GM18526 (cell line): Measurements from ENCODE around the gene CFAP54.

Experiments used
- POLR2A ChIP-seq: IDR thresholded peaks from 3 replicates; pipeline ENCODE4 v1.6.1; 2011; ENCODE audit not compliant: insufficient read length; ENCODE audit errors: extremely low read depth

Gene CFAP54, protein sequence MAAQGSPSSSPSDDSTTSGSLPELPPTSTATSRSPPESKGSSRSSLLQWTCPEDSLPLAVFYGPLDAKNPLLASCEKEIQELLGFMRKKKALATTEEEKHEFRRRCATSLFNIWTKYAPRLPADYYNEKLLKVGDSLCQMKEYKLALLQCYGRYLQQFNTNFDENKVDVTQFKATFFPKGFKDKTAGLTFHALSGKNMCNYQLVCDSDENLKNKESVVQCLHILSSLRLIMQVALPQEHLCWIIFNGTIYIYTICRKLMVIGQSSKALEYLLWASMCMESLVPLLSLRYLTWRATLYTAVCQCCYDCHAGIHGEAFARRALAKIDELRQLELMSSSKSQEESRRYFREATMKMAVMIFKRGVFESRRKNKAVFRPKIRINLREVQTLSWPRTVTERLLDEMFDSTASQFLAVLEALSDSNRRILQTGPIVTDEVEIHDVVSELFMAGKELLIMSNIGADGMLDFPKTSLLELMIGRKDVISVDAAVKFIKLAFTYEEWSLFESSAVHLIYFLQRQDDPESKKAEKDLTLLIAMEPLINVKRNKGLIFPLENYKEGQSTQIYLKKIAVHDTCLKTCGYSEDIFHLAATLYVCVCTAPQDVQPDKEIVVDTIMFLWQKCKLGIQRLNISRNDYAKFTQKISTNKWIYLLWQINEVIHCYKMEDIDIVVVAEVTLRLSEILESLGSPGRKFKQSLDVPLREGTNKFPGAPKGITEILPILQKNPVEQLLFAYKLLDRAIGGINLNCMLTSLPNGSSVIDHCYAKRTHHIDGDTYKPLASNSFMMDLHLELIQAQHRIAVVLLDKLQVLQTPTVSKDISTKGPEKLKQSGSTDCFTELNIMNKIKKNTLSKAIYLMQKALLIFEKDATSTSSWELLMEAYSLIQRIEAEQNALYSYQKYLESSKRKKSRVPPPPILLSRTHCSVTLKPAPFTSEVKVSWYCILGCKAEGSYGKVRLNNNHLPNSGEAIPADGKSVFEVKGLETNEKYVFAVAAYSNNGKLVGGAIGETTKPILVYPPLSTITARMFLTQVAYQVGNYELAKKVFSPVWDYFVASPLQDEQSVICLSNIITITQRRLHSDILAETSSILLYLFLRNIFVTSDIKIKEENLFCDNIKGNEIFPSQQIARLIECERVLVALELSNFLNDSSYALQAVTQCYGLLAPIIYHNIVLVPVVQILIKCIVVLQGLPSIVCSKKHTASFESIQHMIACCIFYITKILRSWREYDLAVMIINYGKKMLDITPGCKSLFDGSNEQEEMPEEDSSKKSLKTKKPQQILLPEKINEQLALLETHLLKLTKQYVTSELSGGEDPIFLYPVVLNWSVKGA (N-terminal part only)

DNA sequence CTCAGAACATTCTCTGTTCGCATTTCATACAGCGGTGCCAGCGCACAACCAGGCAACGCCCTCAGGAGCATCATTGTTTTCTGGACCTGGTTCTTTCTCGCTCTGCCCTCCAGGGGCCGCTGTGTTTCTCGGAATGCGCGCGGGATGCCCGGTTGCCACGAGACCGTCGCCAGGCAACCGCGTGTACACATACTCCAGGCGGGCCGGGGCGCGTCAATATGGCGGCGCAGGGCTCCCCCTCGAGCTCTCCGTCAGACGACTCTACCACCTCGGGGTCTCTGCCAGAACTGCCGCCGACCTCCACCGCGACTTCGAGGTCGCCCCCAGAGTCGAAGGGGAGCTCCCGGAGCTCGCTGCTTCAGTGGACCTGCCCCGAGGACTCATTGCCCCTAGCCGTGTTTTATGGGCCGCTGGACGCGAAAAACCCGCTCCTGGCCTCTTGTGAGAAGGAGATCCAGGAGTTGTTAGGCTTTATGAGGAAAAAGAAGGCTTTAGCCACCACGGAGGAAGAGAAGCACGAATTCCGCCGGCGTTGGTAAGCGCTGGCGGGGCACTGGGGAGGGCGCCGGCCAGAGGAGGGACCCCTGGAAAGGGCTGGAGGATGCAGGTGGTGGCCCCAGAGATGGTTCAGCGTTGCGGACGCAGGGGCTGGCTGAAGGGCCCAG is at the start of gene CFAP54:
Gene CFAP54, plus strand, starts transcription at position 186 of the 665 bp plus-strand sequence. Its CDS starts 33 bp downstream, at position 219.
- TF ChIP-seq POLR2A = no peak

- no peak for TF ChIP-seq POLR2A
Measured at GRCh38 chr12:96441816-96442215, 47.6 kb upstream of the CFAP54 start.

DNA sequence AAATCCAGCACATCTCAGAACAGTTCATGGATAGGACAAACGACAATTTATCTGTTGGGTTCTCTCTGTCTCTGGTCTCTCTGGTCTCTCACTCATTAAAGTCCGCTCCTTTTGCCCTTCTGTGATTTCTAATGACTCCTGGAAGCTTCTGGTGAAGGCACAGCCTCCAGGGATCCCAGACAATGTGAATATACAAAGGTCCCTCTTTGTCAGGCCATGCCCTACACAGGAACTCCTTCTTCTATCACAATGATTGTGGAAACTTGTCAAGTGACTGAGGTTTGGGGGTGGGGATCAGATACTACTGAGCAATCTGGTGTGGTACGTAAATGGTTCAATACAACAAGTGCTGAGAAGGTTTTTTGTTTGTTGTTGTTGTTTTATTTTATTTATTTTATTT is 46.5 kb upstream of the CFAP54 start:
- no peak for TF ChIP-seq POLR2A

GRCh38 chr12:96444399-96444798 is 45.0 kb upstream of the CFAP54 start:
- TF ChIP-seq POLR2A = no peak

GRCh38 chr12:96445691-96446583 is 43.4 kb upstream of the CFAP54 start:
- TF ChIP-seq POLR2A = no peak

GRCh38 chr12:96447256-96447655 is 42.1 kb upstream of the CFAP54 start:
- no peak for TF ChIP-seq POLR2A

GRCh38 chr12:96448300-96448699 is 41.1 kb upstream of the CFAP54 start:
- TF ChIP-seq POLR2A = no peak

DNA sequence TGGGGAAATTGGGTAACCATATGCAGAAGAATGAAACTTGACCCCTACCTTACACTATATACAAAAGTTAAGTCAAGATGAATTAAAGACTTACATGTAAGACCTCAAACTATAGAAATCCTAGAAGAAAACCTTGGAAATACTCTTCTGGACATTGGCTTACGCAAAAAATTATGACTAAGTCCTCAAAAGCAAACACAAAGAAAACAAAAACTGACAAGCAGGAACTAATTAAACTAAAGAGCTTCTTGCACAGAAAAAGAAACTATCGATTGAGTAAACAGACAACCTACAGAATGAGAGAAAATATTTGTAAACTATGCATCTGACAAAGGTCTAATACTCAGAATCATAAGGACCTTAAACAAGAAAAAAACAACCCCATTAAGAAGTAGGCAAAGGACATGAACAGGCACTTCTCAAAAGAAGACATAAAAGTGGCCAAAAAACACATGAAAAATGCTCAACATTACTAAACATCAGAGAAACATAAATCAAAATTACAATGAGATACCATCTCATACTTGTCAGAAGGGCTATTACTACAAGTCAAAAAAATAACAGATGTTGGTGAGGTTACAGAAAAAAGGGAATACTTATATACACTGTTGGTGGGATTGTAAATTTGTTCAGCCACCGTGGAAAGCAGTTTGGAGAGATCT is 37.0 kb upstream of the CFAP54 start:
- no peak for TF ChIP-seq POLR2A

GRCh38 chr12:96454396-96454795 is 35.0 kb upstream of the CFAP54 start:
- no peak for TF ChIP-seq POLR2A

GRCh38 chr12:96456265-96456974 is 33.0 kb upstream of the CFAP54 start:
- no peak for TF ChIP-seq POLR2A

GRCh38 chr12:96457191-96457930 is 32.0 kb upstream of the CFAP54 start:
- TF ChIP-seq POLR2A = no peak
